Measurements from ENCODE around the gene ALKBH5.
"Not testable (repeated sequence)": the region's sequence is repeated elsewhere in the genome, so short reads cannot be mapped to it uniquely, and the experiment has no call there.

The ALKBH5 gene

DNA sequence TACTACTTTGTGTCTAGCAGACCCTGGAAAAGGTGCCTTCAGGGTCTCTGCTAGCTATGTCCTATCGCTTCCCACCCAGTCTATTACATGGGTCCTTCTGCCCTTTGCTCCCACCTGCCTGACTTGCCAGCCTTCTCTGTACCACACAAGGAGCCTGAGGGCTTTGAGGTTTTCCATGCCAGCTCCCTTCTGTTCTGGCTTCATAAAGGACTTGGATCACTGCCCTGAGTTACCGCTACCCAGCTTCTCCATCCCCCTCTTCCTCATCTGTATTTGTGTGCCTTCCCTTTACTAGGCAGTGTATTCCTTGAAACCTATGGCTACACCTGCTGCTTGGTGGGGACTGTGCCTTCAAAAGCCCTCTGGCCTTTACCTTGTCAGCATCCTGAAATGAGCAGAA is 22.2 kb downstream of the ALKBH5 start:
- FAIRE-seq, result no peak

DNA sequence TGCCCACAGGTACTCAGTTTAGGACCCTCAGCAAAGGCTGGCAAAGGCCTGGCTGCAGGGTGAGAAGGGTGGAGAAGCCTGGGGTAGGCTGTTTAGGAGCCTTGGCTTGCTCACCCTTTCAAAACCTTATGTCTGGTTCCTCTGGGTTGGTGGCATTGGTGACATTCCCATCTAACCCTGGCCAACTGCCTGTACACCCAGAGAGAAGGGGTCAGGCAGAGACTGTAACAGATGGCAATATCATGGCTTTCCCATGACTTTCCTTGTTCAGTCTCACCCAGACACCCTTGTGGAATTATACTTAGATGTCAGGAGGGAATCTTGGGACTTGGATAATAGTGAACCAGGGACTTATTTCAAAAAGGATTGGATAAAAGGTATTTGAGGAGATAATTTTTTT is 23.3 kb downstream of the ALKBH5 start:
- DNase-seq (ENCODE audit: insufficient read length, low spot score), result no peak
- FAIRE-seq, result no peak
- no peak for TF ChIP-seq POLR2A (IDR thresholded peaks at IDR 0.05; ENCODE audit: low read depth, low read length)

More for the DNA sequence above, 22.2 kb downstream of the ALKBH5 start:
- TF ChIP-seq POLR2A (IDR thresholded peaks at IDR 0.05; ENCODE audit: low read depth, low read length), result no peak
- DNase-seq (ENCODE audit: insufficient read length, low spot score), result no peak

DNA sequence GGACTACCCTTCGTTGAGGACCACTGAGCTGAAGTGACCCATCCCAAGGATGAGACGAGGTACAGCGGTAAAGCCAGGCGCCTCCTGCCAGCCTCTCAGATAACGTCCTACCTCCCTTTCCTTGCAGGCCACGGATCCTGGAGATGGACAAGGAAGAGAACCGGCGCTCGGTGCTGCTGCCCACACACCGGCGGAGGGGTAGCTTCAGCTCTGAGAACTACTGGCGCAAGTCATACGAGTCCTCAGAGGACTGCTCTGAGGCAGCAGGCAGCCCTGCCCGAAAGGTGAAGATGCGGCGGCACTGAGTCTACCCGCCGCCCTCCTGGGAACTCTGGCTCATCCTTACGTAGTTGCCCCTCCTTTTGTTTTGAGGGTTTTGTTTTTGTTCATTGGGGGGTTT is 24.5 kb downstream of the ALKBH5 start:
- no peak for DNase-seq (ENCODE audit: insufficient read length, low spot score)
- TF ChIP-seq POLR2A (IDR thresholded peaks at IDR 0.05; ENCODE audit: low read depth, low read length), result no peak
- no peak for FAIRE-seq

DNA sequence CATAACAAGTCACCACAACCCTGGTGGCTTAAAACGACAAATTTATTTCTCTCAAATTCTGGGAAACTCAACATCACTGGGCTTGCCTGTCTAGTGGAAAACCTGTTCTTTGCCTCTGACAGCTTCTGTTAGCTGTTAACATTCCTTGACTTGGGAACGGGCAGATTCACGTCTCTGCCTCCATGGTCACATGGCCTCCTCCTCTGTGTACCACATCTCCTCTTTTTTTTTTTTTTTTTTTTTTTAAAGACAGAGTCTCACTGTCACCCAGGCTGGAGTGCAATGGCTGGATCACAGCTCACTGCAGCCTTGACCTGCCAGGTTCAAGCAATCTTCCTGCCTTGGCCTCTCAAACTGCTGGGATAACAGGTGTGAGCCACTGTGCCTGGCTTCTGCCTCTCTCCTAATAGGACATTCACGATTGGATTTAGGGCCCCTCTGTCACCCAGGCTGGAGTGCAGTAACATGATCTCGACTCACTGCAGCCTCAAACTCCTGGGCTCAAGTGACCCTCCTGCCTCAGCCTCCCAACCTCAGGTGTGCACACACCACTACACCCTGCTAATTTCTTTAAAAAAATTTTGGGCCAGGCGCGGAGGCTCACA is 30.1 kb downstream of the ALKBH5 start:
- DNase-seq (ENCODE audit: insufficient read length, low spot score), result no peak
- TF ChIP-seq POLR2A (IDR thresholded peaks at IDR 0.05; ENCODE audit: low read depth, low read length), result no peak
- FAIRE-seq, result no peak

DNA sequence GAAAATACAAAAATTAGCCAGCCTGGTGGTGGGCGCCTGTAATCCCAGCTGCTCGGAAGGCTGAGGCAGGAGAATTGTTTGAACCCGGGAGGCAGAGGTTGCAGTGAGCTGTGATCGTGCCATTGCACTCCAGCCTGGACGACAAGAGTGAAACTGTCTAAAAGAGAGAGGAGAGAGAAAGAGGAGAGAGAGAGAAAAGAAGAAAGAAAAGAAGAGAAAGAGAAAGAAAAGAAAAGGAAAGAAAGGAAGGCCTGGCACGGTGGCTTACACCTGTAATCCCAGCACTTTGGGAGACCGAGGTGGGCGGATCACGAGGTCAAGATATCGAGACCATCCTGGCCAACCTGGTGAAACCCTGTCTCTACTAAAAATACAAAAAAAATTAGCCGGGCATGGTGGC is 33.3 kb downstream of the ALKBH5 start:
- DNase-seq (ENCODE audit: insufficient read length, low spot score); FAIRE-seq: not testable (repeated sequence)

DNA sequence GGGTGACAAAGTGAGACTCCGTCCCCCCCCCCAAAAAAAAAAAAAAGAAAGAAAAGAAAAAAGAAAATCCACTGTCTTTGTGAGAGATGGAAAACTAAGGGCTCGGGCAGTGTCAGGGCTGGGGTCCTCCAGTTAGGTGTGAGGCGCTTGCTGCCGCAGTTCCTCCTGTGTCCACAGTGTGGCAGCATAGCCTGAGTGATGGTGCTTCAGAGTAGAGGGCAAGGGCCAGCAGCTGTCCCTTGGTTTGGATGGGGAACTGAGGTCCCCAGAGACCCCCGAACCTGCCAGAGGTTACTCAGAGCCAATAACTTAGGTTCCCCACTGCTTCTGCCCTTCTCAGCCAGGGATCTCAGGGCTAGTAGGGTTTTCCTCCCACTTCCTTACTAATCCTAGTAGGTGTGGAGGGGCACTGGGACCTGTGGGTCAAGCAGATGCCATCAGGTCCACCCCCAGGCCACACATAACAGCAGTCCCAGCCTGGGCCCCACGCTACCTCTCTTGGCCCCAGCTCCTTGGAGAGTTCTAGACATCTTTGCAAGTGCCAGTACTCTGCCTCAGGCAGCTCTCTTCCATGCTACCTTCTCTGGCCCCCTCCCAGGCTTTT is 33.9 kb downstream of the ALKBH5 start:
- DNase-seq (ENCODE audit: insufficient read length, low spot score), result peak; percentile 94
- FAIRE-seq, result no peak
- TF ChIP-seq POLR2A (IDR thresholded peaks at IDR 0.05; ENCODE audit: low read depth, low read length), result no peak

DNA sequence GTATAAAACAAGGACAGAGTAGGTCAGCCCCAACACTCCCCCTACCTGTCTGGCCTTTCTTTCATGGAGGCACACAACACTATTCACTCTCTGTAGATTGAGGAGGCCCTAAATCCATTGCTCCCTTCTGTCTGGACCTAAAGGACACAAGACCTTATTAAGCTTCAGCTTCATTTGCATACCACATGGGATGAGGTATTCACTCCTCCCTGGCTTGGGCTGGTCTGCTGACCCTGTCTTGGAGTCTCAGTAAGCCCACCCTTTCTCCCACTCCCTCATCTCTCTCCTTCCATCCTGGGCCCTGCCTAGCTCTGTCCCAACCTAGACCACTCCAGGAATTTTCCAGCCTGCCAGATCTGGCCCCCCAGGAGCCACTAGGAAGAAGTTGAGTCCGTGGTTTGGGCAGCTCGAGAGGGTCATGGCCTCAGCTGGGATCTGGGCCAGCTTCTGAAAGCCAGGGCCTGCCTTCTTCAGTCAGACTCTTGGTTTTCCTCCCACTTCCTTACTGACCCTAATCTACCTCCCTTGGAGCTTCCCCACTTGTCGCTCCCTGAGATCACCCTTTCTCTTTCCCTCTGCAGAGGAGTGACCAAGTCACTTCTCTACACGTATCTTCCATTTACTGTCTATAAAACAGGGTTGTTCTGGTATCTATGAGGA is 35.3 kb downstream of the ALKBH5 start:
- FAIRE-seq, result peak; percentile 55
- DNase-seq (ENCODE audit: insufficient read length, low spot score), result no peak
- TF ChIP-seq POLR2A (IDR thresholded peaks at IDR 0.05; ENCODE audit: low read depth, low read length), result no peak

DNA sequence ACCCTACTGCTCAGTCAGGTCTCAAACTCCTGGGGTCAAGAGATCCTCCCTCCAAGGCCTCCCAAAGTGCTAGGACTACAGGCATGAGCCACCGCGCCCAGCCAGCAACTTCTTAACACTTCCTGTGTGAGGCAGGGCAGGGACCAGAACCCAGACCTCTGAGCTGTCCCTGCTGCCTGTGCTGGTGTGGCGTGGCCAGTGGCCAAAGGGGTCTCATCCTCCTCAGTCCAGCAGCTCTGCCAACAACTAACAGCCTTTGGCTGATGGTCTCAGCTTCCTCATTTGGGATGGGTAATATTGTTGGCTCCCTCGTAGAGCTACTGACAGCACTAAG is 40.4 kb downstream of the ALKBH5 start:
- no peak for TF ChIP-seq POLR2A (IDR thresholded peaks at IDR 0.05; ENCODE audit: low read depth, low read length)
- DNase-seq (ENCODE audit: insufficient read length, low spot score) (no peak), FAIRE-seq (no peak)

DNA sequence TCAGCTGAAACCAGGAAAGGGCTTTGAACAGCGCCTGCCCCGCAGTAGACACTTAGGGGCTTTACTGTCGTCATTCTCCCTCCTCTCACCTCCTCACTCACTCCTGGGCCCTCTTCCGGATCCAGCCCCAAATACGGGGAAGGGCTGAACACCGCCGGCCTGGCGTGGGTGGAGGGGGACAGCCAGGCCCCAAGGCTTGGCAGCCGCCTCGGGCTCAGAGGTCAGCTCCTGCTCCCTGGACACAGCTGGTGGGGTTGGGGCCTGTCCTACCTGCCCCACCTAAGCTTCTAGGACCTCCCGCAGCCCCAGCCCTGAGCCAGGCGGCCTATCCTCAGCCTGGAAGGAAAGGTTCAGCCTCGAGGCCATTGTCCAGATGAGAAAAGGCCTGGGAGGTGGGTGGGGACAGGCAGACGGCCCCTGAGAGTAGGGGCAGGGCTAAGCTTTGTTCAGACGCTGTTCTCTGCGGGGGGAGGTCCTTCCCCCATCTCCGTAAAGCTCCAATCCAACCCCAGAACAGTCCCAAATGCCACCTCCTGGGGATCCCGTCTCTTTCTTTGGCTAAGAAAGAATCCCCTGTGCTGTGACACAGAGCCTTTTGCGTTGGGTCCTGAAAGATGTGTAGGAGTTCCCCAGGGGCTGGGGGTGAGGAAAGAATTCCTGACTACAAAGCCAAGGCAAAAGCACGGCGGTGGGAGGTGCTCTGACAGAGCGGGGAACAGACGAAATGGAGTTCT is 40.9 kb downstream of the ALKBH5 start:
- no peak for FAIRE-seq

DNA sequence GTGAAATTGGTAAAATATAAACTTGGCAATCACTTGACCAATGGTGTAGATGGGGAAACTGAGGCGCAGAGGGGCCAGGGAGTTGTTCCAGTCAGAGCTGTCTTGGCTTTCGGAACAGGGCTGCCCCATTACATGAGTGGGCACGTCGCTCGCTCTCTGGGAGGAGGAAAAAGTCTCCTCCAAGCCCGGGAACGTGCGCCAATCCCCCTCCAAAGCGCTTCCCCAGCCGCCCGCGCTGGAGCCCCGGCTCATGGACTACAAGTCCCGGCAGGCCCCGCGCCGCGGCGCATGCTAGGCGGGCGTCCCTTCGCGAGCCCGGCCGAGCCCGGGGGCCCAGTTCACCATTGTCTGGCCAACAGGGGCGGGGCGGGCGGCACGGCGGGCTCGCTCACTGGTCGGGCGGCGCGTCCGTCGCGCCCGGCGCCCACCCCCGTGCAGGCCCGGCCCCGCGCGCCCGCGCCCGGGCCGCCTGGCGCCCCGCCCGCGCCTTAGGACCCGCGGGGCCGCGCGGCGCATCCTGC is 41.6 kb downstream of the ALKBH5 start, which contains the start of gene LLGL1:
TSS of gene LLGL1 (plus strand) at position 515 of the 521 bp plus-strand sequence. CDS start 48 bp downstream, outside the sequence.
- FAIRE-seq (no peak), DNase-seq (ENCODE audit: insufficient read length, low spot score) (peak; percentile 100)
- TF ChIP-seq POLR2A (IDR thresholded peaks at IDR 0.05; ENCODE audit: low read depth, low read length), result no peak

More for the DNA sequence above, 40.9 kb downstream of the ALKBH5 start:
- no peak for DNase-seq (ENCODE audit: insufficient read length, low spot score)
- TF ChIP-seq POLR2A (IDR thresholded peaks at IDR 0.05; ENCODE audit: low read depth, low read length), result no peak

DNA sequence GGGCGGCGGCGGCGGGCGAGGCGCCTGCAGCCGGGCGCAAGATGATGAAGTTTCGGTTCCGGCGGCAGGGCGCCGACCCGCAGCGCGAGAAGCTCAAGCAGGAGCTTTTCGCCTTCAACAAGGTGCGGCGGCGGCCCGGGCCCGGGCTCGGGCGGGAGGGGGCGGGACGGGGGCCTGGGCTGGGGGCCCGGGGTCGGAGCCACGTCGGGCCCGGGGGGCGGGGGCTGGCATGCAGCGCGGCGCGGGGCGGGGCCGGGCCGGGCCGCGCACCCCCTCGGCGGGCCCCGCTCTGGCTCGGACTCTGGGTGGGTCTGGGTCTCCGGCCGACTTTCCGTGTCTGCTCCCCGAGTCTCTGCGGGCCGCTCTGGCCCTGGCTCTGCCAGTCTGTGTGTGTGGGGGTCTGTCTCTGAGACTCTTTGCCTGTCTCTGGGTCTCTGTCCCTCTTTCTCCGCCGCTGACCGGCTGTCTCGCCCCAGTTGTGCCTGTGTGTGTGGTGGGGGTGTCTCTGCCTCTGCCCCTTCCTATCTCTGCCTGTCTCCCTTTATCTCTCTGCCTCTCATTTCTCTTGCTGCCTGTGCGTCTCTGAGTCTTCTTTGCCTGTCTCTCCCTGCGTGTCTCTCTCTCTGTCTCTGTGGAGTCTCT is 42.1 kb downstream of the ALKBH5 start:
- no peak for FAIRE-seq
- TF ChIP-seq POLR2A (IDR thresholded peaks at IDR 0.05; ENCODE audit: low read depth, low read length), result peak; percentile 70

DNA sequence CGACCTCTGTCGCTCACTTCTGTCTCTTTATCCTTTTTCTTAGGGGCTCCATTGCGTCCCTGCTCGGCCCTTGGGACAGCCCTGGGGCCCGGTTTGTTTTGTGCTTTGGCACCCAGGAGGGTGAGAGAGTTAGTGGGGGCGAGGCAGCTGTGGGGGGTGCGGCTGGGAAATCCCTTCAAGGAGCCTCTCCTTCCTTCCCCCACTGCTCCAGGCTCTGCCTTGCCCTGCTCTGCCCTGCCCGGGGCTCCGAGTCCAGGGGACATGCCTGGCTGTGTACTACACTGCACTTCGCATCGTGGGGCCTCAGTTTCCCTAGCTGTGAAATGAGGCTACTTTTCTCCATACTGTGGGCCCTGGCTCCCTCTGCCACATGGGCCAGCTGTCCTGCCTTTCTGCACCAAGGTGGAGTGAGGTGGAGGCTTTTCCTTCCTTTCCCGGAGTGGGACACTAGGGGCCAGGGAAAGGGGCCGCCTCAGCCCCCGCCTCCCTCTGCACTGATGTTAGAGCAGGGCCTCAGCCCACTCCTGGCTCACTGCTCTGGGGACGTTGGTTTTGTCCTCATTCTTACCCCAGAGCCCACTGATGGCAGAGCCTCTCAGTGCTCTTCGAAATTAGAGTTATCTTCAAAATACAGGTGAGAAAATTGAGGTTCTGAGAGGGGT is 42.8 kb downstream of the ALKBH5 start:
- FAIRE-seq, result no peak
- TF ChIP-seq POLR2A (IDR thresholded peaks at IDR 0.05; ENCODE audit: low read depth, low read length), result no peak
- no peak for DNase-seq (ENCODE audit: insufficient read length, low spot score)

More for the DNA sequence above, 42.1 kb downstream of the ALKBH5 start:
- DNase-seq (ENCODE audit: insufficient read length, low spot score), result peak; percentile 73

DNA sequence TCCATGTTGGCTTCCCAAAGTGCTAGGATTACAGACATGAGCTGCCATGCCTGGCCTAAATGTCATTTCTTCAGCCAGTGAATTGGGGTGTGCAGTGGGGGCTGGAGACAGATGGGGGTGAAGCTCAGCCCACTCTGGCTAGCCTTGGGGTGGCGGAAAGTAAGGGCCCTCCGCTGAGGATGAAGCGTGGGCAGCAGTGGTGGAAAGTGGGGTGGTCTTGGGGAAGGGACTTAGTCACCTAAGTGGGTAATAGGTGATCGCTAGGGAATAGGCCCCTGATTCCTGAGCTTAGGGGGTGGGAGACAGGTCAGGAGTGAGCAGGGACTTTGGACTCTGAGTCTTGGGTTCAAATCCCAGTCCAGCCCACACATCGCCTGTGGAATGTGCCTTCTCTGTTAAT is 44.0 kb downstream of the ALKBH5 start:
- no peak for FAIRE-seq
- no peak for TF ChIP-seq POLR2A (IDR thresholded peaks at IDR 0.05; ENCODE audit: low read depth, low read length)
- no peak for DNase-seq (ENCODE audit: insufficient read length, low spot score)

Data from H54 (cell line).